Muscle of back (tissue), 13 donors: ENCODE results near the gene NECTIN3. TPM values are rescaled to one million over a fixed set of nuclear protein-coding genes. Genes with fewer than 3 reads are reported as not detected.
A peak's percentile ranks its signal among the peaks of the same experiment; 100 is the strongest.

ENCODE experiments used
- DNase-seq, 3 donors: peaks; one replicate each; pipeline versions ENCODE4 v3.0.0 to v3.0.0-alpha.2; 2013
- long read RNA-seq, 9 donors: transcript quantifications; one replicate each; lab custom pipeline, GENCODE V29; 2026
- polyA plus RNA-seq, 10 donors: library from polyadenylated mRNA; unstranded; fragments of 120-200 nt; gene quantifications; one replicate each; pipeline ENCODE4 v1.2.1, GENCODE V29; 2013; ENCODE audit not compliant: insufficient read length in 10 of 10

NECTIN3 gene, protein sequence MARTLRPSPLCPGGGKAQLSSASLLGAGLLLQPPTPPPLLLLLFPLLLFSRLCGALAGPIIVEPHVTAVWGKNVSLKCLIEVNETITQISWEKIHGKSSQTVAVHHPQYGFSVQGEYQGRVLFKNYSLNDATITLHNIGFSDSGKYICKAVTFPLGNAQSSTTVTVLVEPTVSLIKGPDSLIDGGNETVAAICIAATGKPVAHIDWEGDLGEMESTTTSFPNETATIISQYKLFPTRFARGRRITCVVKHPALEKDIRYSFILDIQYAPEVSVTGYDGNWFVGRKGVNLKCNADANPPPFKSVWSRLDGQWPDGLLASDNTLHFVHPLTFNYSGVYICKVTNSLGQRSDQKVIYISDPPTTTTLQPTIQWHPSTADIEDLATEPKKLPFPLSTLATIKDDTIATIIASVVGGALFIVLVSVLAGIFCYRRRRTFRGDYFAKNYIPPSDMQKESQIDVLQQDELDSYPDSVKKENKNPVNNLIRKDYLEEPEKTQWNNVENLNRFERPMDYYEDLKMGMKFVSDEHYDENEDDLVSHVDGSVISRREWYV
- 10 to 100 TPM; 17.0 to 33.3 (median 23.5) TPM for polyA plus RNA-seq
- long read RNA-seq, donor 1, partial matches to known transcripts = 0 of 4 reads
- long read RNA-seq, donor 1, other reads (novel, unspliced or antisense) = 0 of 4 reads
- long read RNA-seq, donor 2, partial matches to known transcripts = 0 of 4 reads
- long read RNA-seq, donor 2, other reads (novel, unspliced or antisense) = 0 of 4 reads
- long read RNA-seq, donor 3 = 0 reads
- long read RNA-seq, donor 4, partial matches to known transcripts = 0 of 3 reads
- long read RNA-seq, donor 4, other reads (novel, unspliced or antisense) = 0 of 3 reads
- long read RNA-seq, donor 5, partial matches to known transcripts = 0 of 1 reads
- long read RNA-seq, donor 5, other reads (novel, unspliced or antisense) = 0 of 1 reads
- long read RNA-seq, donor 6, transcript NECTIN3-206 (6 exons, 3,664 nt) = major isoform, 6 of 6 reads
- long read RNA-seq, donor 6, partial matches to known transcripts = 0 of 6 reads
- long read RNA-seq, donor 6, other reads (novel, unspliced or antisense) = 0 of 6 reads
- long read RNA-seq, donor 7, partial matches to known transcripts = 0 of 4 reads
- long read RNA-seq, donor 7, other reads (novel, unspliced or antisense) = 0 of 4 reads
- long read RNA-seq, donor 8, partial matches to known transcripts = 5 of 7 reads
- long read RNA-seq, donor 8, other reads (novel, unspliced or antisense) = 0 of 7 reads
- long read RNA-seq, donor 9, partial matches to known transcripts = 0 of 1 reads
- long read RNA-seq, donor 9, other reads (novel, unspliced or antisense) = 0 of 1 reads

DNA sequence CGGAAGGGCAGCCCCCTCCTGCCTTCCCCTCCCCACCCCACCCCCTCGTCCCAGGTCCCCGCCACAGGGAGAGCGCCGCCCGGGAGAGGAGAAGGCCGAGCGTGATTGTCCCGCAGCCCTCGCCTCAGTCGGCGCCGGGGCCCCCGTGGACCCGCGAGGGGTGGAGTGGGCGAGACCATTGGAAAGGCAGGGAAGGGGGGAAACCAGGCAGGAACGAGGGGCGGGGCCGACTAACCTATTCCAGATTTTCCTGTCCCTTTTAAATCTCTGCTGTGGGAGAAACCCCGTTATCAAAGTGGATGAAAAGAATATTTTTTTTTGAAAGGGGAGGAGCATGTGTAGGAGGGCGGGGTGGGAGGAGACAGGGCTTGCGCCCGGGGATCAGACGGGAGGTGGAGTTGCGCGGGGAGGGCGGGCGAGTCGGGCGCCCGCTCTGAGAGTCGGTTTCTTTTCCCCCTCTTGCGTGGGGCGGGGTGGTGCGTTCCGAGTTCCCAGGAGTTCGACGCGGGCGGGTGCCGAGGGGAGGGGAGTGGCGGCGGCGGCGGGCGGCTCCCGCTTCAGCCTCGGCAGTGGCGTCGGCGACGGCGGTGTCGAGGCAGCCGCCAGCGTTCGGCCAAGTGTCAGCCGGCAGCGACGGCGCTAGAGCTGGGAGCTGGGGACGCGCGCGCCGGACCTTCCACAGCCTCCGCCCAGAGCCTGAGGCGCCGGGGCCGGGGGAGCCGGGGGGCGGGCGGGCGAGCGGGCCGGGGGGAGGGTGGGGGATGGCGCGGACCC, at the start of gene NECTIN3:
Gene NECTIN3 (plus strand): TSS at position 560 of the 774 bp plus-strand sequence. CDS start 202 bp downstream, at position 762.
- peak; percentile 95 to 98 (median 97) for DNase-seq

DNA sequence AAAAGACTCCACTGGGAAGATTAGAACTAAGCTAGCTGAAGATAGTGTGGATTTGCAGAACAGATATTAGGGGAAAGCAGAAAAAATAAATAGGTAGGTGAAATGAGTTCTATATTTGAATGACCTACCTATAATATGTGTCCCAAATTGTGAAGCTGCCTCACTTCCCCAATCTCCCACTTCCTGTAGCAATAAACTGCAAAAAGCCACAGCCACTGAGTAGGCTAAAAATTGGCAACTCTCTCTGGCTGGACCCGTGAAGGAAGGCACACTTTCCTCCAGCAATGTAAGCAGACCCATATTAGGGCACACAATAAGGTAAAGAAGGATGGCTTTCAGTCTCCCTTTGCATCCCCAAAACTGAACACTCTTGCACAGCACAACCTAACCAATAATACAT, 43.7 kb upstream of the NECTIN3 start:
- no peak for DNase-seq

DNA sequence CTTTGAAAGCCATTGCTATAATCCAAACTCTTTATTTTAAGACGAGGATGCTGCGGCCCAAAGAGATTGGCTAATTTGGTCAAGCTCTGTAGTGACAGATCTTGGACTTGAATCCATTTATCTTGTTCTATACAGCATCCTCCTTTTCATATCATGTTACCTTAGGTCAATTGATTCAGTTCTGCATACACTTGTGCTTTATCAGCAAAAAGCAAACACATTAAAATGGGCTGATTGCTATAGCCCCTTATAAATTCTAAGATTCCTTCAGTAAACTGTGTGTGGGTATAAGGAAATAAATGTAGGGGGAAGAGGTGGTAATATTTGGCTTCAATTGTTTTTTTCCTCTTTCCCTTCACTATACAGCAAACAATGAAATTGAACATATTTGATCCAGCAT, 40.1 kb upstream of the NECTIN3 start:
- no peak for DNase-seq

GRCh38 chr3:111032677-111033076, 38.9 kb upstream of the NECTIN3 start:
- DNase-seq = no peak

DNA sequence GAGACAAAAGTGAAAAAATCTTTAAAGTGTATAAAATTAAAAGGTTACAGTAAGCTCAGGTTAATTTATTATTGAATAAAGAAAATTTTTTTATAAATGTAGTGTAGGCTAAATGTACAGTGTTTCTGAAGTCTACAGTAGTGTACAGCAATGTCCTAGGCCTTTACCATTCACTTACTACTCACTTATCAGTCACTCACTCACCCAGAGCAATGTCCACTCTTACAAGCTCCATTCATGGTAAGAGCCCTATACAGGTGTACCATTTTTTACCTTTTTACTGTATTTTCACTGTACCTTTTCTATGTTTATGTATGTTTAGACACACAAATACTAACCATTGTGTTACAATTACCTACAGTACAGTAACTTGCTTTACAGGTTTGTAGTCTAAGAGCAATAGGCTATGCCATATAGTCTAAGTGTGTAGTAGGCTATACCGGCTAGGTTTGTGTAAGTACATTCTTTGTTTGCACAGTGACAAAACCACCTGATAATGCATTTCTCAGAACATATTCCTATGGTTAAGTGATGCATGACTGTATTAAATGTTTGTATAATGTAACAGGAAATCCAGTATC, 38.1 kb upstream of the NECTIN3 start:
- no peak for DNase-seq

- no peak for DNase-seq
Measured at GRCh38 chr3:111035316-111035715, 36.3 kb upstream of the NECTIN3 start.

GRCh38 chr3:111035902-111036301, 35.7 kb upstream of the NECTIN3 start:
- DNase-seq = no peak

GRCh38 chr3:111040959-111041358, 30.7 kb upstream of the NECTIN3 start:
- DNase-seq = no peak

DNA sequence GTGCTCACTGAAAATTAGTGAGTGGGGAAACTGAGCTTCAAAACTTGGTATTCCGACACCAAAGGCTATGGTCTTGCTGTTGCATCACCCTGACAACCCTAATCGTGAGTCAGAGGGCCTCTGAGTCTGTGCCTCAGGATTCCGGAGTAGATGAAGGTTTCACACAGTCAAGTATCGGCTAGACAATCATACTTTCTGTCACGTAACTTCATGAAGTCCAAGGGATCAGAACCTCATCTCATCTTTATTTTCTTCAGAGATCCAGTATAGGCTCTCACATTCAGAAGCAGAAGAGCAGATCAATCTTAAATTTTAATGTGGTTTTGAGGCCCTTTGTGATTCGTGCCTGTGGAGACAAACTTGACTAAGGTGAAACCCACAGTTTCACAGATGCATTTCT, 26.1 kb upstream of the NECTIN3 start:
- DNase-seq = no peak

- DNase-seq = no peak
Measured at GRCh38 chr3:111047042-111047441, 24.6 kb upstream of the NECTIN3 start.

- no peak for DNase-seq
Measured at GRCh38 chr3:111047812-111048435, 23.7 kb upstream of the NECTIN3 start.

GRCh38 chr3:111051354-111051753, 20.3 kb upstream of the NECTIN3 start:
- DNase-seq = no peak

- no peak for DNase-seq
Measured at GRCh38 chr3:111068574-111068973, 3.0 kb upstream of the NECTIN3 start.

DNA sequence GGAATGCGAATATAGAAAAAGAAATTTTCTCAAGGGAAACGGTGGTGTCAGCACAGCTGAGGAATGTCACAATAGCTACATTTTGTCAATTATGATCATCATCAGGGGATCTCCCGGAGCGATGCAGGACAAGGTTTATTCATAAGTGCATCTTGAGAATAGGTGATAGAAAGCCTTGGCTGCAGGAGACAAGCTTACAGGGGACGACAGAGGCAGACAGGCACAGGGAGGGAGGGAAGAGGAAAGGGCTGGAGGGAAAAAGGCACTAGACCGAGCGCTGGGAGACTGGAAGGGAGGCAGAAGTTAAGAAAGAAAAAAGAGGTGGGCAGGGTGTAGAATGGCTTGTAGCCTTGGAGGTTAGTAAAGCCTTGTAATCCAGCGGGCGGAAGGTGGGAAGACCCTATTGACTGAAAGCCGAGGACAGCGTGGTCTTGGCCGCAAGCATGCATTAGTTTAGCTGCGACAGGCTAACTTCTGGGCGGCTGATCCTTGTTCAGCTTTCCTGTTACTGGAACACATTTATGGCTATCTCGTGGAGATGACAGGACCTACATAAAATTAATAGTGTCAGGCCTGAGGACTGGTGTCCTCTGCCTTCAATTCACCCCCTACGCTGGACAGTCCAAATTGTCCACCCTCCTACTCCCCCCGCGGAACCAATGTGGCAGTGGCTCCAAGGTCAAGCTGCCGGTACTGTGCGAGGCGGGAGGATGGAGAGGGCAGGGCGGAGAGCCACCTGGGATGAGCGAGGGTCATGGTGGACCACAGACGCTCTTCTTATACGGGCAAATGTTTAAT, 1.4 kb upstream of the NECTIN3 start:
- DNase-seq = peak in 2 of 3 donors; percentile 7 to 38

GRCh38 chr3:111070772-111071256, 802 bp upstream of the NECTIN3 start:
- DNase-seq = peak in 1 of 3 donors; percentile 91

GRCh38 chr3:111072031-111072921, 660 bp downstream of the NECTIN3 start:
- peak in 2 of 3 donors; percentile 25 to 44 for DNase-seq

- peak in 2 of 3 donors; percentile 9 to 34 for DNase-seq
Measured at GRCh38 chr3:111073218-111073617, 1.6 kb downstream of the NECTIN3 start.

GRCh38 chr3:111076732-111077131, 5.1 kb downstream of the NECTIN3 start:
- no peak for DNase-seq
